Measurements from ENCODE around the gene PPARA.

DNA sequence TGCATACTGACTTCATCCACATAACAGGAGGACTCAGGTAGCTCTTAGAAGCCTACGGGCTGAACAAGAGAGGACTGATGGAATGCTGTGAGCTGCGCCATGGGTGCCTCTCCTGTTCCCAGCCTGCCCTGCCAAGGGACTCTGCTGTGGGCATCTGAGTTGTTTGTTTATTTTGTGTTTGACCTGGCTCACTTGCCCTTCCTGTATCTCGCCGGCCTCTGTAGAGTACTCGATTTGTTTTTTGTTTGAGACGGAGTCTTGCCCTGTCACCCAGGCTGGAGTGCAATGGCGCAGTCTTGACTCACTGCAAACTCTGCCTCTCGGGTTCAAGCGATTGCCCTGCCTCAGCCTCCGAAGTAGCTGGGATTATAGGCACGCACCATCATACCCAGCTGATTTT lies 119.2 kb downstream of the PPARA start:
- TF ChIP-seq, protein P1, sequence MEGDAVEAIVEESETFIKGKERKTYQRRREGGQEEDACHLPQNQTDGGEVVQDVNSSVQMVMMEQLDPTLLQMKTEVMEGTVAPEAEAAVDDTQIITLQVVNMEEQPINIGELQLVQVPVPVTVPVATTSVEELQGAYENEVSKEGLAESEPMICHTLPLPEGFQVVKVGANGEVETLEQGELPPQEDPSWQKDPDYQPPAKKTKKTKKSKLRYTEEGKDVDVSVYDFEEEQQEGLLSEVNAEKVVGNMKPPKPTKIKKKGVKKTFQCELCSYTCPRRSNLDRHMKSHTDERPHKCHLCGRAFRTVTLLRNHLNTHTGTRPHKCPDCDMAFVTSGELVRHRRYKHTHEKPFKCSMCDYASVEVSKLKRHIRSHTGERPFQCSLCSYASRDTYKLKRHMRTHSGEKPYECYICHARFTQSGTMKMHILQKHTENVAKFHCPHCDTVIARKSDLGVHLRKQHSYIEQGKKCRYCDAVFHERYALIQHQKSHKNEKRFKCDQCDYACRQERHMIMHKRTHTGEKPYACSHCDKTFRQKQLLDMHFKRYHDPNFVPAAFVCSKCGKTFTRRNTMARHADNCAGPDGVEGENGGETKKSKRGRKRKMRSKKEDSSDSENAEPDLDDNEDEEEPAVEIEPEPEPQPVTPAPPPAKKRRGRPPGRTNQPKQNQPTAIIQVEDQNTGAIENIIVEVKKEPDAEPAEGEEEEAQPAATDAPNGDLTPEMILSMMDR (IDR thresholded peaks at IDR 0.05), result no peak
- TF ChIP-seq EP300 (IDR thresholded peaks at IDR 0.05) (no peak), POLR2A (IDR thresholded peaks at IDR 0.05) (no peak)
